Measurements from ENCODE around the gene SNX5. TPM values are rescaled to one million over a fixed set of nuclear protein-coding genes. Genes with fewer than 3 reads are reported as not detected.

The SNX5 gene
- total RNA-seq, 1 experiment from 2014 or later: 188 TPM

DNA sequence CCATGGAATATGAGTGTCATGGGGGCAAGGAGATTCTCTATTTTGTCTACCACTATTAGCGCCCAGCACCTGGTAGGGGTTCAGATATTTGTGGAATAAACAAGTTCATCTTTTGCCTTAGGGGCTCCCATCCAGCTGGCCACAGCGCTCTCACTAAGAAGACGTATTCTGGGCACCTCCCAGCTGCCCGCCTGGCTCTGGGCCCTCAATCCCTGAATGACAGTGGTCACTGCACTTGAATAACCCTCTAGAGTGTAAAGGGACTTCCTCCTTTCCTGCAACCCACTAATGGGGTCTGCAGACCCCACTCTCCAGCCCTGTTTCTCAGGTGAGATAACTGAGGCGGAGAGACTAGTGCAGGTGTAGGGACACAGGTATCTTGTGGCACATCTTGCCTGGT, 36.2 kb downstream of the SNX5 start:
- TF ChIP-seq, protein P1, sequence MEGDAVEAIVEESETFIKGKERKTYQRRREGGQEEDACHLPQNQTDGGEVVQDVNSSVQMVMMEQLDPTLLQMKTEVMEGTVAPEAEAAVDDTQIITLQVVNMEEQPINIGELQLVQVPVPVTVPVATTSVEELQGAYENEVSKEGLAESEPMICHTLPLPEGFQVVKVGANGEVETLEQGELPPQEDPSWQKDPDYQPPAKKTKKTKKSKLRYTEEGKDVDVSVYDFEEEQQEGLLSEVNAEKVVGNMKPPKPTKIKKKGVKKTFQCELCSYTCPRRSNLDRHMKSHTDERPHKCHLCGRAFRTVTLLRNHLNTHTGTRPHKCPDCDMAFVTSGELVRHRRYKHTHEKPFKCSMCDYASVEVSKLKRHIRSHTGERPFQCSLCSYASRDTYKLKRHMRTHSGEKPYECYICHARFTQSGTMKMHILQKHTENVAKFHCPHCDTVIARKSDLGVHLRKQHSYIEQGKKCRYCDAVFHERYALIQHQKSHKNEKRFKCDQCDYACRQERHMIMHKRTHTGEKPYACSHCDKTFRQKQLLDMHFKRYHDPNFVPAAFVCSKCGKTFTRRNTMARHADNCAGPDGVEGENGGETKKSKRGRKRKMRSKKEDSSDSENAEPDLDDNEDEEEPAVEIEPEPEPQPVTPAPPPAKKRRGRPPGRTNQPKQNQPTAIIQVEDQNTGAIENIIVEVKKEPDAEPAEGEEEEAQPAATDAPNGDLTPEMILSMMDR (conservative IDR thresholded peaks at IDR 0.05; ENCODE audit: low read depth, low read length): no peak
- TF ChIP-seq EZH2 (IDR thresholded peaks at IDR 0.05; ENCODE audit: borderline replicate concordance, low read depth, low read length, poor library complexity, severe bottlenecking): no peak
- no peaks in the 10 kb centered on the region for H3K27me3 ChIP-seq (replicated peaks; ENCODE audit: insufficient read depth, low read depth, low read length, poor library complexity)
- CTCF ChIA-PET: no interaction called here
- POLR2A ChIA-PET (ENCODE audit: low non-redundant PET): no interaction called here
- H3K27ac ChIP-seq (ENCODE audit: low read depth, low read length, poor library complexity, severe bottlenecking): no peak overlapping the region
- H3K9me3 ChIP-seq (ENCODE audit: low read depth, low read length, poor library complexity, severe bottlenecking): no peaks in the 10 kb centered on the region
- BruUV-seq (replicated peaks): no TSS peak
- no peak overlapping the region for H3K4me3 ChIP-seq (ENCODE audit: low read depth, low read length, poor library complexity, severe bottlenecking)
- no peaks in the 10 kb centered on the region for H3K4me1 ChIP-seq (ENCODE audit: insufficient read depth, low read length, poor library complexity, severe bottlenecking)
- DNase-seq (ENCODE audit: low spot score): no peak
- intact Hi-C loops (cut with micrococcal nuclease; ENCODE audit: unreplicated experiment): no loop called here
- H3K36me3 ChIP-seq (ENCODE audit: insufficient read depth, low read length, poor library complexity, severe bottlenecking): no peaks in the 10 kb centered on the region

DNA sequence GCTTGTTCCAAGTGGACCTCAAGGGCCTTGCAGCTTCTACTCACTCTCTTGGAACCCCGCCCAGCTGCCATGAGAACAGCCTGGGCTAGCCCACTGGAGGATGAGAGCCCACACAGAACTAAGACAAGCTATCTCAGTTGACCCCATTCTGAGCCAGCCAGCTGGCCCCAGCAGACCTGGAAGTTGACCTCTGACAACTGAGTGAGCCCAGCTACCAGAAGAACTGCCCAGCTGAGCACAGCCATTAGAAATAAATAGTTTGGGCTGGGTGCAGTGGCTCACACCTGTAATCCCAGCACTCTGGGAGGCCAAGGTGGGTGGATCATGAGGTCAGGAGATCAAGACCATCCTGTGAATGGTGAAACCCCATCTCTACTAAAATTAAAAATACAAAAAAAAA, 37.1 kb downstream of the SNX5 start:
- no peaks in the 10 kb centered on the region for H3K4me1 ChIP-seq (ENCODE audit: insufficient read depth, low read length, poor library complexity, severe bottlenecking)
- DNase-seq (ENCODE audit: low spot score): no peak
- POLR2A ChIA-PET (ENCODE audit: low non-redundant PET): interaction anchor here (0.6 kb wide), 1 partner anchor 40 kb away, joined by 3 read pairs; no protein-coding TSS in a partner anchor
- no peak for TF ChIP-seq EZH2 (IDR thresholded peaks at IDR 0.05; ENCODE audit: borderline replicate concordance, low read depth, low read length, poor library complexity, severe bottlenecking)
- TF ChIP-seq, protein P1 (conservative IDR thresholded peaks at IDR 0.05; ENCODE audit: low read depth, low read length): no peak
- no peak overlapping the region for H3K27ac ChIP-seq (ENCODE audit: low read depth, low read length, poor library complexity, severe bottlenecking)
- intact Hi-C loops (cut with micrococcal nuclease; ENCODE audit: unreplicated experiment): no loop called here
- H3K9me3 ChIP-seq (ENCODE audit: low read depth, low read length, poor library complexity, severe bottlenecking): no peaks in the 10 kb centered on the region
- H3K27me3 ChIP-seq (replicated peaks; ENCODE audit: insufficient read depth, low read depth, low read length, poor library complexity): no peaks in the 10 kb centered on the region
- CTCF ChIA-PET: no interaction called here
- no peaks in the 10 kb centered on the region for H3K36me3 ChIP-seq (ENCODE audit: insufficient read depth, low read length, poor library complexity, severe bottlenecking)
- H3K4me3 ChIP-seq (ENCODE audit: low read depth, low read length, poor library complexity, severe bottlenecking): no peak overlapping the region
- BruUV-seq (replicated peaks): no TSS peak

DNA sequence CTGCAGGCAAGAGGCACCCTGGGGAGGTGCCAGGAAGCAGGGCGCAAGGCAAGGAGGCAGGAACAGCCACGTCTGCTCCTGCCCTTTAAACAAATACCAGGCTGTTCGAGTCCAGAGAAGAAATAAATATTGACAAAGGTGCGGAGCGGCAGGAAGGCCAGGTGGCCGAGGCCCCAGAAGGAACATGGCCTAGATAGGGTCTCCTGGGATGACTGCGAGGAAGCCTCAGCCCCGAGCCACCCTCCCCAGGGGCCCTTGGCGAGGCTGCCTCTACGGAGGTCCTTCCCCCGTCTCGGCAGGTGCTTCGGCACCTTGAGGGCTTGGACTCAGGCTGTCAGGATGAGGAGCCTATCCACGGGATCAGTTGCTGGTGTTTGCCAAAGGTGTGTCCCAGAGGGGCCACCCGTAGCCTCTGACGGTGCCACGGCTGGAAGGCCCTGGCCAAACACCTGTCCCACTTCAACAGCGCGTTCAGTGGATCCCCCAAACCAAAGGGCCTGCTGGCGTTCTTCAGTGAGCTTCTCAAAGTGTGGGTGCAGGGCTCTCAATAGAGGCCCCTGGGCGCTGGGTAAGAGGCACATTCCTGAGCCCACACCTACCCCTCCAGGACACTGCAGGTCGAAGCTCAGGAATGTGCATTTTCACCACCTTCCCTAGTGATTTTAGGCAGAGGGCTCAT, 39.8 kb downstream of the SNX5 start:
- ChIA-PET POLR2A (ENCODE audit: low non-redundant PET) (no interaction called here), CTCF (no interaction called here)
- Histone ChIP-seq H3K36me3 (ENCODE audit: insufficient read depth, low read length, poor library complexity, severe bottlenecking) (no peaks in the 10 kb centered on the region), H3K4me3 (ENCODE audit: low read depth, low read length, poor library complexity, severe bottlenecking) (no peak overlapping the region), H3K4me1 (ENCODE audit: insufficient read depth, low read length, poor library complexity, severe bottlenecking) (no peaks in the 10 kb centered on the region), H3K27me3 (replicated peaks; ENCODE audit: insufficient read depth, low read depth, low read length, poor library complexity) (no peaks in the 10 kb centered on the region), H3K27ac (ENCODE audit: low read depth, low read length, poor library complexity, severe bottlenecking) (no peak overlapping the region), H3K9me3 (ENCODE audit: low read depth, low read length, poor library complexity, severe bottlenecking) (no peaks in the 10 kb centered on the region)
- TF ChIP-seq EZH2 (IDR thresholded peaks at IDR 0.05; ENCODE audit: borderline replicate concordance, low read depth, low read length, poor library complexity, severe bottlenecking): no peak
- TF ChIP-seq, protein P1 (conservative IDR thresholded peaks at IDR 0.05; ENCODE audit: low read depth, low read length): no peak
- BruUV-seq (replicated peaks): no TSS peak
- no peak for DNase-seq (ENCODE audit: low spot score)
- intact Hi-C loops (cut with micrococcal nuclease; ENCODE audit: unreplicated experiment): no loop called here
